ENCODE measurements around the gene ACO2.

ACO2 gene

DNA sequence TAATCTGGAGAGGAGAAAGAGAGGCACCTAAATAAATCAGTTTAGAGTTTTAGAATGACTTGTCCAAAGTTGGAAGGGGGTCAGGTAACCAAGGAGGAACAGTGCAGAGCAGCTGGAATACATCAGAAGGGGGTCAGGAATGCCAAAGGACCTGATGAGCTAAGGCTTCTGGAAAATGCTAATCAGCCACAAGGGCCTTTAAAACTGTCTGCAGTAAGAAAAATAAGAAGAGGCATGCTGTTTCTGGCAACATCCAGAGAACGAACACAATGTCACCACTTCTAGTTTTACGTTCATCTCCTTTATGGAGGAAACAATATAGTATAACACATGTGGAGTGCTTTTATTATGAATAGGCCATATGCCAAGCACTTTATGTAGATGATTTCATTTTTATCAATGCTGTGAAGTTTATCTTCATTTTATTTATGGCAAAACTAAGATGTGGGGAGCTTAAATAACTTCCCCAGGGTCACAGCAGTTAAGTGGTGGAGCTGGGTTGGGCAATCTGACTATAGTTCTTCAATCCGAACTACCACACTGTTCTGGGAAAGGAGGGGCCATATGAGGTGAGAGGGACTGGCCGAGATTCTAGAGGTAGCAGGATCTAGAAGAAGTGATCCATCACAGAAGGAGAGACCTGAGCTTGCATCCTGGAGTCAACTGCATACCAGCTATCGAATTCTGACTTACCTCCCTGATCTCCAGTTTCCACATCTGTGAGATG lies 22.6 kb downstream of the ACO2 start:
- Mint-ChIP-seq H3K27ac (no peak overlapping the region), H3K4me1 (peaks cover 4% of the 10 kb centered on the region)
- CTCF ChIA-PET: interaction anchor here (1.1 kb wide), 1 partner anchor 10 kb away, joined by 4 read pairs; no protein-coding TSS in a partner anchor

DNA sequence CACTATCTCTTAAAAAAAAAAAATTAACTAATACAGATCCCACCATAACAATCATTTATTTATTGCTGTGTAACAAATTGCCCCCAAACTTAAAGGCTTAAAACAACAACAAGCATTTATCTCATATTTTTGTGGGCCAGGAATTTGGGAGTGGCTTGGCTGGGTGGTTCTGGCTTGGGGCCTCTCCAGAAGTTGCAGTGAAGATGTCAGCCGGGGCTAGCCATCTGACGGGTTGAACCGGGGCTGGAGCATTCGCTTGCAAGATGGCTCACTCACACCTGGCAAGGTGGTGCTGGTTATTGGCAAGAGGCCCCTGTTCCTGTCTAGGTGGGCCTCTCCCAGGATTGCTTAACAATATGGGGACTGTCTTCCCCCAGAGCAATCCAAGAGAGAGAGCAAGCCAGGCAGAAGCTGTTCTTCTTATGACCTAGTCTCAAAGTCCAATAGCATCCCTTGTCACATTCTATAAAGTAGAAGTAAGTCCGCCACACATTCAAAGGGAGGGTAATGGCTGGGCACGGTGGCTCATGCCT lies 29.5 kb downstream of the ACO2 start:
- Mint-ChIP-seq H3K27ac (no peak overlapping the region), H3K4me1 (no peaks in the 10 kb centered on the region), H3K9me3 (no peaks in the 10 kb centered on the region), H3K36me3 (peaks cover 11% of the 10 kb centered on the region), H3K4me3 (no peak overlapping the region), H3K27me3 (no peaks in the 10 kb centered on the region)
- CTCF ChIA-PET: interaction anchor here (4.9 kb wide), 1 partner anchor 95 kb away, joined by 37 read pairs; no protein-coding TSS in a partner anchor
- DNase-seq: no peak

More for the DNA sequence above, 22.6 kb downstream of the ACO2 start:
- Mint-ChIP-seq H3K27me3 (no peaks in the 10 kb centered on the region), H3K36me3 (no peaks in the 10 kb centered on the region), H3K9me3 (no peaks in the 10 kb centered on the region), H3K4me3 (no peak overlapping the region)
- no peak for DNase-seq

- CTCF ChIA-PET: interaction anchor here (0.9 to 4.9 kb wide), 2 partner anchors 27 to 97 kb away, joined by 3 to 37 read pairs; no protein-coding TSS in a partner anchor
- no peaks in the 10 kb centered on the region for H3K27me3 Mint-ChIP-seq
These were observed 30.8 kb downstream of the ACO2 start for GRCh38 chr22:41499624-41500280.

GRCh38 chr22:41500303-41500702 lies 31.4 kb downstream of the ACO2 start:
- peaks cover 16% of the 10 kb centered on the region for H3K36me3 Mint-ChIP-seq
- H3K27ac Mint-ChIP-seq: no peak overlapping the region
- CTCF ChIA-PET: interaction anchor here (1.5 to 4.9 kb wide), 3 partner anchors 17 to 97 kb away, joined by 3 to 37 read pairs (median 4); no protein-coding TSS in a partner anchor
- no peak overlapping the region for H3K4me3 Mint-ChIP-seq
- H3K4me1 Mint-ChIP-seq: no peaks in the 10 kb centered on the region
- no peak for DNase-seq
- no peaks in the 10 kb centered on the region for H3K9me3 Mint-ChIP-seq
- no peaks in the 10 kb centered on the region for H3K27me3 Mint-ChIP-seq

More at GRCh38 chr22:41499624-41500280, 30.8 kb downstream of the ACO2 start:
- Mint-ChIP-seq H3K4me3 (no peak overlapping the region), H3K9me3 (no peaks in the 10 kb centered on the region), H3K36me3 (peaks cover 14% of the 10 kb centered on the region), H3K4me1 (no peaks in the 10 kb centered on the region), H3K27ac (no peak overlapping the region)
- no peak for DNase-seq

GRCh38 chr22:41501209-41501608 lies 32.3 kb downstream of the ACO2 start:
- peak; percentile 51 for DNase-seq
- Mint-ChIP-seq H3K36me3 (peaks cover 19% of the 10 kb centered on the region), H3K4me3 (no peak overlapping the region), H3K27me3 (no peaks in the 10 kb centered on the region), H3K27ac (no peak overlapping the region), H3K9me3 (no peaks in the 10 kb centered on the region), H3K4me1 (no peaks in the 10 kb centered on the region)
- CTCF ChIA-PET: interaction anchor here (1.5 to 4.9 kb wide), 3 partner anchors 16 to 98 kb away, joined by 3 to 37 read pairs (median 4); no protein-coding TSS in a partner anchor

DNA sequence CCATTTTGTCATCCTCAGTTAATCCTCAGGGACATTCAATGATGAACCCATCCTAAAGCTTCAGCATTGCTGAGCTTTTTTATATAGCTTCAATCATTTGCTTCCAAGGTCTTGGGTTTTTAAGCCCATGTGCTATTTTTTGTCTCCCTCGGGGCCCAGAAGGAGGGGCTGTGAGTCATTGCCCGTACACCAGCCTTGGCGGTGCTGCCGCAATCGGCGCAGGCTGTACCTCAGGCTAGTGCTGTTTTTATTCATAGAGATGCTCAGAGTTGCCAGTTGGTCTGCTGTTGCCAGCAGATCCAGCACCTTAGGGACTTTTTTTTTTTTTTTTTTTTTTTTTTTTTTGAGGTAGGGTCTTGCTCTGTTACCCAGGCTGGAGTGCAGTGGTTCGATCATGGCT lies 35.5 kb downstream of the ACO2 start:
- no peak for DNase-seq
- Mint-ChIP-seq H3K27ac (no peak overlapping the region), H3K4me3 (no peak overlapping the region), H3K27me3 (no peaks in the 10 kb centered on the region), H3K36me3 (peaks cover 20% of the 10 kb centered on the region), H3K4me1 (no peaks in the 10 kb centered on the region), H3K9me3 (no peaks in the 10 kb centered on the region)
- CTCF ChIA-PET: interaction anchor here (1.0 to 1.3 kb wide), 4 partner anchors 14 to 101 kb away, joined by 3 read pairs; no protein-coding TSS in a partner anchor

- H3K36me3 Mint-ChIP-seq: peaks cover 22% of the 10 kb centered on the region
- CTCF ChIA-PET: interaction anchor here (1.0 to 1.3 kb wide), 4 partner anchors 13 to 101 kb away, joined by 3 read pairs; no protein-coding TSS in a partner anchor
- no peak for DNase-seq
- H3K27ac Mint-ChIP-seq: no peak overlapping the region
- H3K9me3 Mint-ChIP-seq: no peaks in the 10 kb centered on the region
- H3K27me3 Mint-ChIP-seq: no peaks in the 10 kb centered on the region
- H3K4me3 Mint-ChIP-seq: no peak overlapping the region
- H3K4me1 Mint-ChIP-seq: no peaks in the 10 kb centered on the region
These were observed 35.9 kb downstream of the ACO2 start for GRCh38 chr22:41504816-41505215.

DNA sequence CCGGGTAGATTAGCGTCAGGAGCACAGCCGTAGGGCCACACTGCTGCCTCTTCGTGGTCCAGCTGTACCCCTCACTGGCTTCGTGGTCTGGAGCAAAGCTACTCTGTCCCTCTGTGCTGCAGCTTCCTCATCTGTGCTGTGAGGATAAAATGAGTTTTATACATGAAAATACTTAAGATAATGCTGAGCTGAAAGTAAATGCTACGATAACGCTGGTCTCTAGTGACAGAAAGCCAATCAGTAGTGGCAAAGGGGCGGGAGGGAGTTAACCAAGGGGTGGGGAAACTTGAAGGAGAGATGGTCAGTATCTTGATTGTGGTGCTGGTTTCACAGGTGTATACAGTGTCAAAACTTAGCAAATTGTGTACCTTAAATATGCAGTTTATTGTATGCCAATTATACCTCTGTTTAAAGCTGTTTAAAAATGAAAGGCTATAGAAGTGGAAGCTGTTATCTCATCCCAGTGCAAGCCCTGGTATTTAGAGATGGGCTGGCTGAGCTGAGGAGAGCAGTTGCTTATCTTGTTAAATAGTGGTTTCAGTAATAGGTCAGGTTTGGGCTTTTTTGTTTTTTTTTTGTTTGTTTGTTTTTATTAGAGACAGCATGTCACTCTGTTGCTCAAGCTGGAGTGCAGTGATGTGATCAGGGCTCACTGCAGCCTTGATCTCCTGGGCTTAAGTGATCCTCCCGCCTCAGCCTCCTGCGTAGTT lies 36.7 kb downstream of the ACO2 start:
- CTCF ChIA-PET: interaction anchor here (1.0 to 1.3 kb wide), 4 partner anchors 12 to 102 kb away, joined by 3 read pairs; no protein-coding TSS in a partner anchor
- Mint-ChIP-seq H3K27ac (no peak overlapping the region), H3K36me3 (peaks cover 22% of the 10 kb centered on the region), H3K4me3 (no peak overlapping the region), H3K4me1 (no peaks in the 10 kb centered on the region), H3K9me3 (no peaks in the 10 kb centered on the region), H3K27me3 (no peaks in the 10 kb centered on the region)
- DNase-seq: no peak

DNA sequence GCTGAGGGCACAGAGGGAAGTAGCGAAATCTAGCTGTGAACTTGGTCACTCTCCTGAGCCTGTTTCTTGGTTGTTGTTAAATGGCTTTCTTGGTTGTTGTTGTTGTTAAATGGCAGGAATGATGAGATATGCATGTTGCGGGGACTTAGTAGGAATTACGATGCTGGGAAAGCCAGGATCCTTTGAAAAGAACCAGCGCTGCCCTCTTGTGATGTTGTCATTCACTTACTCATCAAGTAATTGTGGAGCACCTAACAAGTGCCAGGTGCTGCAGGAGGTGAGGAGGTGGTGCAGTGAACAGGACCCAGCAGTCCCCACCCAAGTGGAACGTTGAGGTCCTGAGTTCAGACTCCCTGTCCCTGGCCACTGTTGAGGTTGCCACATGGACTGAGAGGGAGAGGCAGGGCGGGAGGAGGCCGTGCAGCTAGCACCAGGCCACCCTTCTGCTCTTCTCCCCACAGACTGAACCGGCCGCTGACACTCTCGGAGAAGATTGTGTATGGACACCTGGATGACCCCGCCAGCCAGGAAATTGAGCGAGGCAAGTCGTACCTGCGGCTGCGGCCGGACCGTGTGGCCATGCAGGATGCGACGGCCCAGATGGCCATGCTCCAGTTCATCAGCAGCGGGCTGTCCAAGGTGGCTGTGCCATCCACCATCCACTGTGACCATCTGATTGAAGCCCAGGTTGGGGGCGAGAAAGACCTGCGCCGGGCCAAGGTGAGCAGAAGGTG lies 38.6 kb downstream of the ACO2 start:
- Mint-ChIP-seq H3K27ac (no peak overlapping the region), H3K4me3 (no peak overlapping the region), H3K4me1 (no peaks in the 10 kb centered on the region), H3K9me3 (no peaks in the 10 kb centered on the region), H3K36me3 (peaks cover 16% of the 10 kb centered on the region), H3K27me3 (no peaks in the 10 kb centered on the region)
- CTCF ChIA-PET: interaction anchor here (1.3 kb wide), 1 partner anchor 104 kb away, joined by 5 read pairs; no protein-coding TSS in a partner anchor
- DNase-seq: no peak

DNA sequence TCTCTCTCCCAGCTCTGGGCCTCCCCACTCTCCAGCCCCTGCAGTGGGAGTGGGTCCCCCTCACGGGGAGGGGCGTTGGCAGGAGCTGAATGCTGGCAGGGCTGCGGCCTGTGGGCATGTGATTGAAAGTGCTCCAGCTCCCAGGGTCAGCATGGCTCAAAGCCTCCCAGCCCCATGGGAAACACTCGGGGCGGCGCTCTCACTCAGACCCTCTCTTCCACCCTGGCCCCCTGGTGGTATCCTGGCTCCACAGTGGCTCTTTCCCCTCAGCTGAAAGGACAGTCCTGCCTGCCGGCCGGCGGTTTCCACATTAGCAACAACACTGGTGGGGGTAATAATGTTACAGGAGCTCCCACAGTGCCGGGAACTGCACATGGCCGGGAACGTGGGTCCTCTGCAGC lies 39.9 kb downstream of the ACO2 start:
- Mint-ChIP-seq H3K4me3 (no peak overlapping the region), H3K4me1 (no peaks in the 10 kb centered on the region), H3K9me3 (no peaks in the 10 kb centered on the region), H3K27ac (no peak overlapping the region), H3K36me3 (peaks cover 19% of the 10 kb centered on the region), H3K27me3 (no peaks in the 10 kb centered on the region)
- no peak for DNase-seq
- CTCF ChIA-PET: no interaction called here

GRCh38 chr22:41511521-41511968 lies 42.6 kb downstream of the ACO2 start:
- DNase-seq: no peak
- Mint-ChIP-seq H3K9me3 (no peaks in the 10 kb centered on the region), H3K27me3 (no peaks in the 10 kb centered on the region), H3K4me3 (no peak overlapping the region), H3K36me3 (peaks cover 21% of the 10 kb centered on the region), H3K27ac (no peak overlapping the region), H3K4me1 (no peaks in the 10 kb centered on the region)
- CTCF ChIA-PET: interaction anchor here (1.5 kb wide), 1 partner anchor 108 kb away, joined by 5 read pairs; no protein-coding TSS in a partner anchor

- CTCF ChIA-PET: interaction anchor here (6.6 kb wide), 1 partner anchor 110 kb away, joined by 87 read pairs; no protein-coding TSS in a partner anchor
- Mint-ChIP-seq H3K4me1 (no peaks in the 10 kb centered on the region), H3K36me3 (peaks cover 21% of the 10 kb centered on the region), H3K27ac (peak overlapping the region; percentile 65), H3K4me3 (no peak overlapping the region), H3K9me3 (no peaks in the 10 kb centered on the region), H3K27me3 (no peaks in the 10 kb centered on the region)
- DNase-seq: no peak
These were observed 43.7 kb downstream of the ACO2 start for GRCh38 chr22:41512421-41513194.
